Measurements from ENCODE around the gene SMYD3.

GRCh38 chr1:245853291-245853690 lies 653.8 kb downstream of the SMYD3 start:
- TF ChIP-seq CTCF (IDR thresholded peaks at IDR 0.05), result no peak
- no peak for TF ChIP-seq POLR2A (IDR thresholded peaks at IDR 0.05)
